ENCODE data around the gene PCDHGA1.

Gene PCDHGA1

GRCh38 chr5:141516672-141517025 lies 186.3 kb downstream of the PCDHGA1 start:
- DNase-seq: no peak

DNA sequence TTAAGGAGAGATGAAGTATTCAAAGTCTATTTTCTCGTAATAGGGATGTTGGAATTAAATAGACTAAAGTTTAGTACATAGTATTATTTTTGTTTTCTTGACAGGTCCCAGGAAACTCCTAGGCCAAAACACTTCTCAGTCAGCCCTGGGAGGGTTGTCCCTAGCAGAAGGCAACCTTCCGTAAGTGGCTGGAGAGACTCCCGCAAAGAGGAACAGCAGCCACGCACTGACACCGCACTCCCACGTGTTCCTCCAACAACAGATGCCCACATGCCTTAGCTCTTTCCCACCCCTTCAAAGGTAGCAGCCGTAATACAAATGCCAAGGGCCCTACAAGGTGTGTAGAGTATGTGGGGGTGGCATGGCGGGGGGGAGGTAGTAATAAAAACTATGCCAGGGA lies 187.0 kb downstream of the PCDHGA1 start:
- DNase-seq: no peak

DNA sequence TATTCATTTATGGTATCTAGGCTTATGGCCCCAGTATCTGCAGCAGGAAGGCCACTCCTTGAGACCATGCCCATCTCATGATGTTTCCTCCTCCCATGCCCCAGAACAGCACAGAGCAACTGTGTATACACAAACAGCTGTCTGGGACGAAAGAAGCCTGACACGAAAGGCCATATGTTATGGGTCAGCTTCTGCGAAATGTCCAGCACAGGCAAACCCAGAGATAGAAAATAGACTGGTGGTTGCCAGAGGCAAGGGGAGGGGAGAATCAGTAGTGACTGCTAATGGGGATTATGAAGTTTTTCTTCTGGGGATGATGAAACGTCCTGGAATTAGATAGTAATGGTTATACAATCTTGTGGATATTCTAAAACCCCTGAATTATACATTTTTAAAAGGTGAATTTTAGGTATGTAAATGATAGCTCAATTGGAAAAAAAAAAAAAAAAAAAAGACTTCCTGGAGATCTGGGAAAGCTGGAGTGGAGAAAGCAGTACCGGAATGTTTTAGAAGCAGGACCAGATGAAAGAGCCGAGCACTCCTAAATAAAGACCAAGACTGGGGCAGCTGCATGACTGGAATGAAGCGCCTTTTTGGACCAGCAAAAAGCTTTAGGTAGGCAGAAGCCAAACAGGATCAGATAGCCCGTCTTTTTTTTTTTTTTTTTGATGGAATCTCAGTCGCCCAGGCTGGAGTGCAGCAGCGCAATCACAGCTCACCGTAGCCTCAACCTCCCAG lies 187.7 kb downstream of the PCDHGA1 start:
- no peak for DNase-seq

GRCh38 chr5:141518618-141519015 lies 188.3 kb downstream of the PCDHGA1 start:
- no peak for DNase-seq

GRCh38 chr5:141519605-141520565 lies 189.6 kb downstream of the PCDHGA1 start:
- no peak for DNase-seq

- DNase-seq: no peak
These were observed 191.0 kb downstream of the PCDHGA1 start for GRCh38 chr5:141521244-141521781.

DNA sequence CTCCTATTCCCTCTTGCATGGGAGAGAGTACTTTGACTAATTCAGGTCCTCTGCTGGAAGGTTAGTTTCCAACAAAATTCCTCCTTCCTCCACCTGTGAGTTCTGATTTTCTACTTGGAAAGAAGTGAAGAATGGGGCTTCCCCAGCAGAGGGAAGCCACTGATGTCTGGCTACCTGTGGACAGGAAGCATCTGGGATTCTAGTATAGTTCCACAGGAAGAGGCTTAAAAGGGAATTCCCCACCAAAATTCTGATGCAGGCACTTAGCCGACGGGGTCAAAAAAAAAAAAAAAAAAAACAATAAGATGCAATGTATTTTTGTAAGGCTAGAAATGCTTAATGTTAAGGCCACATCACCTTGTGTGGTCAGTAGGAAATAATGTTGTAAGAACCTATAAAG lies 192.0 kb downstream of the PCDHGA1 start:
- DNase-seq: no peak

DNA sequence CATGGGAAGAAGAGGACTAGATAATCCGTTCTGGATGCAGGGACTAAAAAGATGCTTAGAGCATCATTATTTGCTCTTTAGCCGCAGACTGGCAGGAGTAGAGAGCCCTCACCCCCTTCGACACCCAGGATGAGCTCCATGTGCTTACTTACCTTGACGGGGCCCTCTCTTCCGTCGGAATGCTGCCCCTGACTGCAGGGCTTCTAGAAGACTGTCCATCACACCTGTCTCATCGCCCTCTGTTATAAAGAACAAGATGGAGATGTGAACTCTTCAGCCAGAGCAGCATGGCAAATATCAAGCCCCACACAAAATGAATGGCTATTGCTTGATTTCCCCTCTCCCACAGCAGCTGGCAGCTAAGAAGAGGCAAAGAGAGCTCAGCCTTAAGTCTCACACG lies 193.7 kb downstream of the PCDHGA1 start:
- DNase-seq: no peak

- DNase-seq: peak; percentile 83
These were observed 194.6 kb downstream of the PCDHGA1 start for GRCh38 chr5:141524604-141525597.

DNA sequence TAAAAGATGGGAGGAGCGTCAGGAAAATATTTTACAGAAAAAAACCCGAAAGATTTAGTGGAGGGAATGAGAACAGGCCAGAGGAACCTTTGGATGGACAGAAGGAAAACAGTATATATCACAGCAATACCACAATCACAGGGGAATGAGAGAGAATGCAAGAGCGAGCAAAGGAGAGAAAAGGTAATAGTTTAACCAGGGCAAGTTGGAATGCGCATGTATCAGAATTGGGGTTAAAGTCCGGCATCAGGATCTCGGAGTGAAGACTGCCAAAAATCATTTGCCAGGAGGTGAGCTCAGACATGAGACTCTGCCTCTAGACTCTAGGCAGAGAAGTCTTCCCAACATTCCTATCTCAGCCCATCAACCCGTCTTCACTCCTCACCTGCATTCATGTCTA lies 195.3 kb downstream of the PCDHGA1 start:
- DNase-seq: no peak

DNA sequence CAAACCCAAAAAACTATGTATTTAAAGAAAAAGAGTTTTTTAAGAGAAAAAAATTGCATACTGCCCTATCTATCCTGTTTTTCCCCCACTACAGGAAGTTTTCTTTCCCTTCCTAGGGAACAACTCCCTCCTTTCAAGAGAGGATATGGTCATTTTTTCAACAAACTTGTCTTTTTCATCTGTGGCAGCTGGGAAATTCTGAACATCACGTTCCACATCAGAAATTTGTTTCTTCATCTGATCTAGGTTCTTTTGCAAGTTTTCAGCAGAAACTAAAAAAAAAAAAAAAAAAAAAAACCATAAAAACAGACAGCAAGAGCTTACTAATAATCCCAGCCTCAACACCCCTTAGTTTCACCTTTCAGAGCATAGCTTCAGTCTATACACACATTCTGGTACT lies 197.1 kb downstream of the PCDHGA1 start:
- DNase-seq: no peak

- DNase-seq: no peak
These were observed 198.1 kb downstream of the PCDHGA1 start for GRCh38 chr5:141528291-141528984.

- no peak for DNase-seq
These were observed 198.7 kb downstream of the PCDHGA1 start for GRCh38 chr5:141529002-141529401.

GRCh38 chr5:141529873-141530272 lies 199.6 kb downstream of the PCDHGA1 start:
- no peak for DNase-seq

DNA sequence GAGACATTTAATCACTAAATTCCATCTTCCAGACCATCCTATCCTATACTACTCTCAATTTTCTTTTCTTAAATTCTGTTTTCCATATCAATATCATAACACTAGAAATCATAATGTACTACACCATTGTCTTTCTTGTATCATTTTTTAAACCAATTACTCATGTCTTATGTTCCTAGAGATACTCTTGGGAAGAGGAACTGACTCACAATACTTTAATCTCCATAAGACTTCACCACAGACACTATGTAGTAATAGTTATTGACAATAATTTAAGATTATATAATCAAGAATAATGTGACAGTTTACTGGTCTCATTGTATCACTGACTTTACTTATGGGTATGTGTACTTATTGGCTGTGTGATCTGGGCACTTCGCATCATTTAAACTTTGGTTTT lies 202.4 kb downstream of the PCDHGA1 start:
- DNase-seq: no peak

- DNase-seq: no peak
These were observed 203.6 kb downstream of the PCDHGA1 start for GRCh38 chr5:141533897-141534296.

DNA sequence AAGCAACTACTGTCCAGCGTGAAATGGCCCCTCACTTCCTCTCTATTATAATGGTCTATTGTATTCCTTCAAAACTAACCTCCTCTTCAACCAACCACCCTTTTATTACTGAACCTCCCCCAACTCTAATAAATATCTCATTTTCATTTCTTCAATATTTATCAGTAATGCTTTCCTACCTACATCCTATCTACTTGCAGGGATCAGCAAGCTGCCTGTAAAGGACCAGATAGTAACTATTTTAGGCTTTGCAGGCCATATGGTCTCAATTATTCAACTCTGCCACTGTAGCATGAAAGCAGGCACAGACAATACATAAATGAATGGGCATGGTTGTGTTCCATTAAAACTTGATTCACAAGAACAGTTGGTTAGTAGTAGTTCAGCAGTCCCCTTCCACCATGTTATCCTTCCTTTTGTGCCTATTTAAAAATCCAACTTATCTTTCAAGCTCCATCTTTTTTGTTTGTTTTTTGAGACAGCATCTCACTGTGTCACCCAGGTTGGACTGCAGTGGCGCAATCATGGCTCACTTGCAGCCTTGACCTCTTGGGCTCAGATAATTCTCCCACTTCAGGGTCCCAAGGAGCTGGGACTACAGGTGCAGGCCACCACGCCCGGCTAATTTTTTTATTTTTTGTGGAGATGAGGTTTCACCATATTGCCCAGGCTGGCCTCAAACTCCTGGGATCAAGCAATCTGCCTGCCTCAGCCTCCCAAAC lies 204.3 kb downstream of the PCDHGA1 start:
- DNase-seq: no peak

- DNase-seq: no peak
These were observed 212.7 kb downstream of the PCDHGA1 start for GRCh38 chr5:141543053-141543452.

- DNase-seq: no peak
These were observed 217.2 kb downstream of the PCDHGA1 start for GRCh38 chr5:141547488-141547887.

DNA sequence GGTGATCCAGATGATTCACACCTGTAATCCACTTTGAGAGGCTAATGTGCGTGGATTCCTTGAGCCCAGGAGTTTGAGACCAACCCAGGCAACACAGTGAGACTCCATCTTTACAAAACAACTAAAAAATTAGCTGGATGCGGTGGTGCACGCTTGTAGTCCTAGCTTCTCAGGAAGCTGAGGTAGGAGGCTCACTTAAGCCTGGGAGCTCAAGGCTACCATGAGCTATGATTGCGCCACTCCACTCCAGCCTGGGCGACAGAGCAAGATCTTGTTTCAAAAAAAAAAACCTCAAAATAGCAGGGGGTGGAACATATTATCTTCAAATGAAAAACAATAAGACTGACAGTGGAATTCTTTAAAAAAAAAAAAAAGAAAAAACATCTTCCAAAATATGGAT lies 217.6 kb downstream of the PCDHGA1 start:
- DNase-seq: no peak

DNA sequence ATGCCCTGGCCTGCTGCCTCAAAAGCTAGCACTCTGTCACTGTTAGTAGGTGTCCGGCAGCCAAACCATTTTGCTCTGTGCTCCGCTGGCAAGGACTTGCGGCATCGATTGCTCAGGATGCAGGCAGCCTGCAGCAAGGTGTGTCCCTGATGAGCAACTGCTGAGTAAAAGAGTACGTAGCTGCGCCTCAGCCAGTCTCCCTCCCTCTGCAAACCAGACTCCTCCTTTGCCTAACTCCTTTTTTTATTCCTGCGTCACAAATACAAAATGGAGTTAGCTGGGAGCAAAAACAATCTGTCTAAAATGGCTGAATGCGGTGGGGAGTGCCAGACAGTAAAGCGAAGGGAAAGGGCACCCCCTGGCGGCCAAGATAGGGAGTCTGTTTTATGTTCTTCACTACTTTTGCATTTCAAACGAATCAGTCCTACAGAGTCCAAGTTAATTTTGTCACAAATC lies 227.4 kb downstream of the PCDHGA1 start:
- DNase-seq: peak; percentile 90

All from NCI-H1092 treated with DMSO at 0.1 percent for 48 hours (cell line).